Activated B cell treated with CpG ODN at 0.5 μM for 24 hours (primary cell): ENCODE measurements around the gene RADIL. TPM values are rescaled to one million over a fixed set of nuclear protein-coding genes. Genes with fewer than 3 reads are reported as not detected.
A peak's percentile ranks its signal among the peaks of the same experiment; 100 is the strongest.

Source experiments
- ATAC-seq: fragments of 200-7000 bp; cut with Tn5 transposase; one replicate; pipeline ENCODE4 v1.10.0; 2021; ENCODE audit warnings: low read depth, mild to moderate bottlenecking, moderate library complexity
- CTCF ChIA-PET: fragments of 350-600 bp; sonication (Branson Sonifier 250); formaldehyde crosslinking; loops from one replicate; lab custom pipeline; 2021; ENCODE audit warnings: antibody characterized with exemption; lab: Charles Lee
- POLR2A ChIA-PET: fragments of 350-600 bp; sonication (Branson Sonifier 250); formaldehyde crosslinking; loops from one replicate; lab custom pipeline; 2021; ENCODE audit warnings: antibody characterized with exemption; lab: Charles Lee
- DNase-seq: peaks from one replicate; pipeline ENCODE4 v3.0.0; 2022
- H3K27ac Mint-ChIP-seq: one replicate; pipeline ENCODE4 v1.8.0; 2020; ENCODE audit warnings: mixed read lengths
- H3K27me3 Mint-ChIP-seq: one replicate; pipeline ENCODE4 v1.8.0; 2021; ENCODE audit warnings: mixed read lengths
- H3K36me3 Mint-ChIP-seq: one replicate; pipeline ENCODE4 v1.8.0; 2021; ENCODE audit warnings: low read depth, mixed read lengths
- H3K4me1 Mint-ChIP-seq: one replicate; pipeline ENCODE4 v1.8.0; 2021; ENCODE audit warnings: mixed read lengths
- H3K4me3 Mint-ChIP-seq: one replicate; pipeline ENCODE4 v1.8.0; 2020; ENCODE audit warnings: mild to moderate bottlenecking, mixed read lengths
- H3K9me3 Mint-ChIP-seq: one replicate; pipeline ENCODE4 v1.8.0; 2020; ENCODE audit warnings: mixed read lengths
- intact Hi-C: fragments of 100-400 bp; cut with micrococcal nuclease; formaldehyde crosslinking; loops from one replicate; pipeline ENCODE4 v1.15.1; 2024
- total RNA-seq: library from RNA; stranded (reverse); gene quantifications from 2 replicates; pipeline ENCODE4 v1.2.3, GENCODE V29; 2022
- TF ChIP-seq, protein P1 (sequence below): fragments of 200-600 bp; IDR thresholded peaks from one replicate; pipeline ENCODE4 v1.8.0; 2022; ENCODE audit warnings: antibody characterized with exemption, mild to moderate bottlenecking

The RADIL gene
- total RNA-seq, 1 donor from 2014 or later, result not detected

GRCh38 chr7:4775250-4775847, 108.2 kb downstream of the RADIL start, which contains the start of gene AP5Z1:
Gene AP5Z1, plus strand, starts transcription at chr7:4775623. Its CDS starts 93 bp downstream, at chr7:4775716.
- intact Hi-C loops, result loop anchor here (1.0 to 5.0 kb wide), 8 partner anchors 17 to 1473 kb away; partner anchors contain the start of genes FOXK1, RBAK and SDK1
- ATAC-seq (peak; percentile 94), DNase-seq (peak; percentile 91)
- Mint-ChIP-seq H3K27me3 (no peaks in the 10 kb centered on the region), H3K36me3 (peaks cover 31% of the 10 kb centered on the region), H3K4me3 (peak within 1 kb of the TSS; percentile 99), H3K4me1 (peaks cover 41% of the 10 kb centered on the region), H3K27ac (peak within 1 kb of the TSS; percentile 98), H3K9me3 (no peaks in the 10 kb centered on the region)
- POLR2A ChIA-PET, result interaction anchor here (0.5 to 2.8 kb wide), 26 partner anchors 9 to 1683 kb away, joined by 3 to 74 read pairs (median 5); partner anchors contain the start of genes FOXK1 and RBAK
- CTCF ChIA-PET, result interaction anchor here (0.8 to 2.4 kb wide), 6 partner anchors 9 to 783 kb away, joined by 3 to 10 read pairs (median 5); partner anchors contain the start of gene FOXK1
- TF ChIP-seq, protein P1, sequence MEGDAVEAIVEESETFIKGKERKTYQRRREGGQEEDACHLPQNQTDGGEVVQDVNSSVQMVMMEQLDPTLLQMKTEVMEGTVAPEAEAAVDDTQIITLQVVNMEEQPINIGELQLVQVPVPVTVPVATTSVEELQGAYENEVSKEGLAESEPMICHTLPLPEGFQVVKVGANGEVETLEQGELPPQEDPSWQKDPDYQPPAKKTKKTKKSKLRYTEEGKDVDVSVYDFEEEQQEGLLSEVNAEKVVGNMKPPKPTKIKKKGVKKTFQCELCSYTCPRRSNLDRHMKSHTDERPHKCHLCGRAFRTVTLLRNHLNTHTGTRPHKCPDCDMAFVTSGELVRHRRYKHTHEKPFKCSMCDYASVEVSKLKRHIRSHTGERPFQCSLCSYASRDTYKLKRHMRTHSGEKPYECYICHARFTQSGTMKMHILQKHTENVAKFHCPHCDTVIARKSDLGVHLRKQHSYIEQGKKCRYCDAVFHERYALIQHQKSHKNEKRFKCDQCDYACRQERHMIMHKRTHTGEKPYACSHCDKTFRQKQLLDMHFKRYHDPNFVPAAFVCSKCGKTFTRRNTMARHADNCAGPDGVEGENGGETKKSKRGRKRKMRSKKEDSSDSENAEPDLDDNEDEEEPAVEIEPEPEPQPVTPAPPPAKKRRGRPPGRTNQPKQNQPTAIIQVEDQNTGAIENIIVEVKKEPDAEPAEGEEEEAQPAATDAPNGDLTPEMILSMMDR, result no peak

DNA sequence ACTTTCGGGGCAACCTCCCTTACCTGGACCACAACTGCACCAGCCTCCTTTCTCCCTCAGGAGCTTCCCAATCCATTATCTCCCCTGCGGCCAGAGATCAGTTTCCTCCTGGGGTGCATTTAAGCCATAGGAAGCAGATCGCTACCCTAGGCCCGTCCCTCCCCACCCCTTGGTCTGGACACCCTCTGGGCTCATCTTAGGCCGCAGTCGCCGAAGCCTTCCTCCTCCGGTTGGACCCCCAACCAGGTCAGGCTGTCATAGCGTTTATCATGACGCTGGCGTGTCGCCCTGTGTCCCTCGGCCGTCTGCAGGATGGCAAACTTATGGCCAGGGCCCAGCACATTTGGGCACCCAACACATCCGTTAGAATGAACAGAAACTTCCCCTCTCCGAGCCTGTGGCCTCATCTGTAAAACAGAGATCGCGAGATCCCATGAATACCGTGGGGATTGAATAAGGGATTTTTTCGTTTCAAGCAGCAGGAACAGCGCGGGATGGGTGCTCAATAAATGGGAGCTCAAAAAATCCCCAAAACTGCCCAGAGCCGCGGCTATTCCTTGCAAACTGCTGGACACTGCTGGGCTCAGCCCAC, 108.8 kb downstream of the RADIL start:
- ATAC-seq (peak; percentile 21), DNase-seq (no peak)
- TF ChIP-seq, protein P1, result no peak
- peak overlapping the region; percentile 99 for H3K4me3 Mint-ChIP-seq
- POLR2A ChIA-PET, result interaction anchor here (0.6 to 2.8 kb wide), 24 partner anchors 9 to 1682 kb away, joined by 3 to 74 read pairs (median 5); partner anchors contain the start of genes FOXK1 and RBAK
- CTCF ChIA-PET, result interaction anchor here (0.8 to 2.4 kb wide), 6 partner anchors 9 to 783 kb away, joined by 3 to 10 read pairs (median 5); partner anchors contain the start of gene FOXK1
- no peaks in the 10 kb centered on the region for H3K9me3 Mint-ChIP-seq
- peaks cover 41% of the 10 kb centered on the region for H3K4me1 Mint-ChIP-seq
- peaks cover 26% of the 10 kb centered on the region for H3K36me3 Mint-ChIP-seq
- peak overlapping the region; percentile 98 for H3K27ac Mint-ChIP-seq
- no peaks in the 10 kb centered on the region for H3K27me3 Mint-ChIP-seq
- intact Hi-C loops, result loop anchor here (1.0 to 5.0 kb wide), 8 partner anchors 18 to 1472 kb away; partner anchors contain the start of genes FOXK1, RBAK and SDK1

DNA sequence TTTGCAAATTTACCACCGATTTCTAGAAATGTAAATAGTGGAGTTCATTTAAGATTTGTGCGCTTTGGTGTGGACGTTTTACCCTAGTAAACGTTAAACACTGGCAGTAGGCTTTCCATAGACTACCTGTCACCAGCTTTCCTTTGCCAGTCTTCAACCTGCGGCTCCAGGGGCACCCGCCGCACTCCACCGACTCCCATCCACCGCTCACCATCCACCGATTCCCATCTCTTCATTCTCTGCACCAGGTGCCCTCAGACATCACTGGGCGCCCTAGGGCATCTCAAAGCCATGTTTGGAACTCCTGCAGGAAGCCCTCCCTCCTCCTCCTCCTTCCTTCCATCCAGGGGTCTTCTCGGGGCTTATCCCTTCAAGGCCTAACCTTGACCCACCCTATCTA, 109.5 kb downstream of the RADIL start:
- ChIA-PET POLR2A (interaction anchor here (2.8 kb wide), 2 partner anchors 90 to 132 kb away, joined by 54 to 74 read pairs; partner anchors contain the start of gene FOXK1), CTCF (no interaction called here)
- no peak for ATAC-seq
- intact Hi-C loops, result no loop called here
- Mint-ChIP-seq H3K27ac (peak overlapping the region; percentile 98), H3K27me3 (no peaks in the 10 kb centered on the region), H3K4me1 (peaks cover 41% of the 10 kb centered on the region), H3K9me3 (no peaks in the 10 kb centered on the region), H3K36me3 (peaks cover 25% of the 10 kb centered on the region), H3K4me3 (peak overlapping the region; percentile 99)
- TF ChIP-seq, protein P1, result no peak
- no peak for DNase-seq

DNA sequence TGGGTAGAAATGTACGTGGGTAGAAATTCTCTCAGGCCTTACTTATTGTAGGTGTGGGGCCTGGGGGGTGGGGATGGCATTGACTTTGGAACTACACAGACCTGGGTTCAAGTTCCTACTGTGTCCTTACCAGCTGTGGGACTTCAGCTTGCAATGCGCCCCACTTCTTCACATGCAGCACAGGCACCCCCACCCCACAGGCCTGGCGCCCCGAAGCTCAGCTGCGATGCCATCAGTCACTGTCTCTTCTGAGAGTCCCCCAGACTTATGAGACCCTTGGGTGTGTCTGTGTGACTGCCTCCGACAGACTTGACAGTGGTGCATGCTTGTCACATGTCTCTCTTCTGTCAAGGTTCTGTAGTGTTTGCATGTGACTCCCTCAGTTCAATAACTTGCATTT, 111.2 kb downstream of the RADIL start:
- peaks cover 18% of the 10 kb centered on the region for H3K36me3 Mint-ChIP-seq
- DNase-seq (no peak), ATAC-seq (no peak)
- ChIA-PET CTCF (no interaction called here), POLR2A (interaction anchor here (0.6 kb wide), 1 partner anchor 11 kb away, joined by 3 read pairs; no protein-coding TSS in a partner anchor)
- peaks cover 31% of the 10 kb centered on the region for H3K4me1 Mint-ChIP-seq
- no peaks in the 10 kb centered on the region for H3K9me3 Mint-ChIP-seq
- H3K27ac Mint-ChIP-seq, result no peak overlapping the region
- TF ChIP-seq, protein P1, result no peak
- H3K4me3 Mint-ChIP-seq, result no peak overlapping the region
- intact Hi-C loops, result no loop called here
- H3K27me3 Mint-ChIP-seq, result no peaks in the 10 kb centered on the region

GRCh38 chr7:4771737-4772136, 111.8 kb downstream of the RADIL start:
- H3K36me3 Mint-ChIP-seq, result peaks cover 20% of the 10 kb centered on the region
- intact Hi-C loops, result no loop called here
- CTCF ChIA-PET, result no interaction called here
- no peaks in the 10 kb centered on the region for H3K9me3 Mint-ChIP-seq
- ATAC-seq (no peak), DNase-seq (no peak)
- no peak overlapping the region for H3K4me3 Mint-ChIP-seq
- H3K27ac Mint-ChIP-seq, result no peak overlapping the region
- no peaks in the 10 kb centered on the region for H3K27me3 Mint-ChIP-seq
- POLR2A ChIA-PET, result no interaction called here
- TF ChIP-seq, protein P1, result no peak
- peaks cover 27% of the 10 kb centered on the region for H3K4me1 Mint-ChIP-seq
